HG03520 (cell line): ENCODE results near the gene HDAC4.

Source experiments
- ATAC-seq: cut with Tn5 transposase; IDR thresholded peaks from one replicate; pipeline ENCODE4 v1.9.1; 2021; ENCODE audit warnings: mild to moderate bottlenecking, moderate library complexity; ENCODE audit not compliant: unreplicated experiment

The HDAC4 gene

DNA sequence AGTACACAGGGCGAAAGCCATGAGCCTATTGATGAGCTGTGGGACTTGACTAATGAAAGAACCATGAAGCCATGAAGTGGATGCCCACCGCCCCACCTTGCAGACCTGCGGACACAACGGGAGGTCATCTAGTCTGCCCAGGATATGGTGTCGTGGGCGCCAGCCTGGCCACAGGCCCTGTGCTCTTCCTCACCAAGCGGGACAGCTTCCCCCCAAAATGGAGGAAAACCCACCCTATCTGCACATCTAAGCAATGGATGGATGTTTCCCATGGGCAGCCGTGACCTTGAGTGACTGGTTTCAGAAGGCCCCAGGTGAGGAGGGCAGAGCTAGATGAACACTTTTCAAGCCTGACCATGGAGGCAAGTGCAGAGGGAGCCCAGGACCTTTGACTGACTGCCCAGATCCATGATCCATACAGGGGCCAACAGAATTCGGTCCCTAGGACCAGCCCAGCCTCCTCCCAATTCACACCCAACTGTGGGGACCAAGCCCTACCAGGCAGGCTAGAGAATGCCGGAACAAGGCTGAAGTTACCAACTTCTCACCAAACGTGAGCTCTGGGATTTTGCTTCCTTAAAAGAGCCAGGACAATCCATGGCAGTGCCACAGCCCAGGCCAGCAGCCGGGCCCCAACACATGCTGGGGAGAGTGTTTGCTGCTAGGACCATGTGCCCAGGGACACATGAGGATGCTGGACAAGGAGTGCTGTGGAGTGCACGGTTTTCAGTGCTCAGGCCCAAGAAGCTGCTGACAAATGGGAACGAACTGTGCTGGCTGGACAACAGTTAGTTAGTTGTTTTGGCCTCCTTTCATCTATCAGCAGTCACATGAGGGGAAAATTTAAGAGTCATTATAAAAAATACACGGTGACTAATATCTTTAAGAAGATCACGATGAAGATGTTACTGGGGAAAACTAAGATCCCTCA lies 249.4 kb downstream of the HDAC4 start:
- no peak for ATAC-seq

DNA sequence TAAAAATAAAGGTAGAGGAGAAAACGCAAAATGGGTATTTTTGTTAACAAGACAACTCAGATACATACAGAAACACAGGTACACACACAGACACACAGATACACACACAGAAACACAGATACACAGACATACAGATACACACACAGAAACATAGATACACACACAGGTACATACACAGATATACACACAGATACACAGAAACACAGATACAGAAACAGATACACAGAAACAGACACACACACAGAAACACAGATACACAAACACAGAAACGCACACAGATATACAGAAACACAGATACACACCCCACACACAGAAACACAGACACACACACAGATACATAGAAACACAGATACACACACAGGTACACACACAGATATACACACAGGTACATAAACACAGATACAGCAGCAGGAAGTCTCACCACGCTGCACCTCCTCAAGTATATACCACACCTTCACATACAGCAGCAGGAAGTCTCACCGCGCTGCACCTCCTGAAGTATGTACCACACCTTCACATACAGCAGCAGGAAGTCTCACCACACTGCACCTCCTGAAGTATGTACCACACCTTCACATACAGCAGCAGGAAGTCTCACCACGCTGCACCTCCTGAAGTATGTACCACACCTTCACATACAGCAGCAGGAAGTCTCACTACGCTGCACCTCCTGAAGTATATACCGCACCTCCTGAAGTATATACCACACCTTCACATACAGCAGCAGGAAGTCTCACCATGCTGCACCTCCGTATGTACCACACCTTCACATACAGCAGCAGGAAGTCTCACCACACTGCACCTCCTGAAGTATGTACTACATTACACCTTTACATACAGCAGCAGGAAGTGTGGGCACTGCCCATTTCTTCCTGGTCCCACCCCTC lies 250.5 kb downstream of the HDAC4 start:
- no peak for ATAC-seq

DNA sequence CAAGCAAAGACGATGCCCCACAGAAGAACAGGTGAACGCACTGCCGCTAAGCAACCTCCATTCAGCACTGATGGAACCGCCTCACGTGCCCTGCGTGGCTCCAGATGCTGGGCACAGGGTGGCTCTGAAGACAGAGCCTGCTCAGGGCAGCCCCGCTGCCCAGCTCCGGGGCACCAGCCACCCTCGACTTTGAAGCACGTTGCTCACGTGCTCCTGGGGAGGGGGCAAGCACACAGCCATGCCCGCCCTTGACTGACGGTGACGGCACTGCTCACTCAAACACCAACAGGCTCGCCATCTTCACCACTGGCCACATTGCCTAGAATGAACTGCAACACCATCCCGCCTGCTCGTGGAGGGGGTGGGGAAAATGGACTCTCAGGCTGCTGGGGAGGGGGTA lies 251.3 kb downstream of the HDAC4 start:
- no peak for ATAC-seq

DNA sequence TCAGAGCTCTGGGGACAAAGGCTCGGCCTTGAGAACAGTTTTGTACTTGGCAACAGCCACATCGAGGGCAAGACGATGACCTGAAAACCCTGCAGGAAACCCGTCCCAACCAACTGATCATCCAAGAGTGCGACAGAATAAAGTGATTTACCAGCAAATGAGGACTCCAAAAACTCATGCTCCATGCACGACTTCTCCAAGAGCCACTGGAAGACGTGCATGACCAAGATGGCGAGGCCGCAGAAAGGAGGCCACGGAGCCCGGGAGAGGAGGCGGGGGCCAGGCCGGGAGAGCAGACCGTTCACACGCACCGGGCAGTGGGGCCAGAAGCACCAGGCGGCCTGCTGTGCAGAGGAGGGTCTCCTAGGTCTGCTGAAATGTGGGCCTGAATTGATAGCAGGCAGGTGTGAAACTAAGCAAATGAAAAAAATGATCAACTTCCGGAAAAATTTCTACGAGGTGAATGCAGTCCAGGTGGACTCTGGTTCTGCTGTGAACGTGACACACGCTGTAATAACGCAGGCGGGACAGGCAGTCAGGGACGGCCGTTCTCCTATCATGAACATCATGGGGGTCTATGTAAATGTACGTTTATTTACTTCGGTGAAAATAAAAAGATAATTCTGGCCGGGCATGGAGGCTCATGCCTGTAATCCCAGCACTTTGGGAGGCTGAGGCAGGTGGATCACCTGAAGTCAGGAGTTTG lies 252.2 kb downstream of the HDAC4 start:
- ATAC-seq = no peak

DNA sequence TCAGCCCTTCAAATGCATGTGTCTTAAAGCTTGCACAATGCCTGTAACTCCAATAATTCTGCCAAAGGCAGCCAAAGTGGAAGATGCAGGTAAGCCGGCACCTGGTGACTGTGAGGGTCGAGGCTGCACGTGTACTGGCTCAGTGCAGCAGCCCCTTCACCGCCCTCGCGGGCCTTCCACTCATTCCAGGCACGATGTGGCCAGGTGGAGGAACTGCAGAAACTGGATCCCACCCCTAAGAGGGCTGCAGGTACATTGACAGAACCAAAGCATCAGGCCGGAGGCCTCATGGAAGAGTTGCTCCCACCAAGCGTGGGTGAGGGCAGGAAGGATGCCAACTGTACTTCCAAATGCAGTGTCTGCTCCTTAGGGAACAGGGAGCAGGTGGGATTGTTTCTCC lies 253.4 kb downstream of the HDAC4 start:
- no peak for ATAC-seq

DNA sequence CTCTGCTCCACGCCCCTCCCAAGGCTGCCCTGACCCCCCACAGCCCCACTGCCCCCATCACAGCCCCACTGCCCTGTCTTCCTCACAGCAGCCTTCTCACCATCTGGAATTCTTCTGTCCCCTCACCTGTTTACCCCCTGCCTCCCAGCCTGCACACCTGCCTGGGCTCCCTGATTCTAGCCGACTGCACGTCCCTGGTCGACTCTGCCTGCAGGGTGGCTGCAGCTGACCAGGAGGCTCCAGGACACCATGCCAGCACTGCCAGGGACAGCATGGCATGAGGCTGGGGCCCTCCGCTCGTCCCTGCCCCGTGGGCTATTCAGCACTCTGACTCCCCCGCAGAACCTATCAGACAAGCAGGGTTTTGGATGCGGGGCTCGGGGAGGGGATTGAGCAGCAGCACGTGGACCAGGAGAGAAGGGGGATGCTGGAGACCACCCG lies 254.1 kb downstream of the HDAC4 start:
- no peak for ATAC-seq

DNA sequence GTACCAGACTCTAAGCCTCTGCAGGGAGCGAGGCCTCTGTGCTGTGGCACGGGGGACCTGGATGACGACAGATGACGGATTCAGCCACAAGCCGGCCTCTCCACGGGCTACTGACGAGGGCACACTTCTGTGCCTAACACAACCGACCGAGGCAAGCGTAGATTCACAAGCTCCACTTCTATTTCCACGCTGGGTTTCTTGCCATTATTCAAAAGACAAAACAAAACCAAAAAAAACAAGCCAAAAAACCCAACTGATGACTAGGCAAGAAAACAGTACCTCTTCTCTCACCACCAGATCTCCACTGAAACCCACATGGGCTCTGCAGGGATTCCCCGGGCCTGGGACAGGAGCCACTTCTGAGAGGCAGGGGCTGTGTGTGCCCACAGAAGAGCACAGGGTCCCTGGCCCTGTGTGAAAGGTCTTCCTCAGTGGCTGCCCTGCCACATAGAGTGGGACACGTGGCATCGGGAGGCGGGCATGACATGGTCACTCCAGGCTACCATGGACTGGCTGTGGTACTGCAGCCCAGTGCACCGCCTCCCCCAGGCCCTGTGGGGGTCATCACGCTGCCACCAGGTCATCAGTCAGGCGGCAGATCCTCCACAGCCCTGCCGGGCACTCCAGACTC lies 254.7 kb downstream of the HDAC4 start:
- ATAC-seq = no peak

DNA sequence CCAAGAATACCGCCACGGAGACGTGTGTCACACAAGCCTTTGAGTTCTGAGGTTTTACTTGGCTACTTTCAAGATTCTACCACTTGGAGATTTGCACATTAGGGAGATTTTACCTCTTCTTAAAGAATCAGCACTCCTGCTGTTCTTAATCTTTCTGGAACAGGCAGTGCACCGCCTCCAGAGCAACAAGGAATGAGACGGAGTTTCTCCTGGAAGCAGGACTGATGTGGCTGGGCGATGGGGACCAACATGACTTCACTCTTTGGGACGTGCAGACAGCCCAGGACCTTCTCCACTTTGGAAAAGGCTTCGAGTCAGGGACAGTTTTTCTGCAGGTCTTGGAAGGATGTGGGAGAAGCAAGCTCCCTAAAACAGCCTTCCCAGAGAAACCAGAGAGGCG lies 255.2 kb downstream of the HDAC4 start:
- no peak for ATAC-seq

DNA sequence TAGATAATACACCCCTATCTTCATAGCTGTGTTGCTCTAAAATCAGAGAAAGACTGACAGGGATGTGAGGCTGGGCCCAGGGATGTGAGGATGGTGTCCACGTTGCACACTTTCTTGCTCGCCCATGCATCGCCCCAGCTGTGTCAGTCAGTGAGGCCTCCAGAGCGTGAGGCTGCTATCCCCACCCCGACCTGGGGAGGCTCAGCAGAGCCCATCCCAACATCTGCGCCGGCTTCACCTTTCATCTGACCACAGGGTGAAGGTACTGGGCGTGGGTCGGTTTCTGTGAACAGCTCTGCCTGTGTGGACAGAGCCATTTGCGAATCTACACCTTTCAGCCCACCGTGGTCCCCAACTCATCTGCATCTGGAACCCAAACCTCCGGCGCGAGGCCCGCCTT lies 255.7 kb downstream of the HDAC4 start:
- ATAC-seq = no peak

DNA sequence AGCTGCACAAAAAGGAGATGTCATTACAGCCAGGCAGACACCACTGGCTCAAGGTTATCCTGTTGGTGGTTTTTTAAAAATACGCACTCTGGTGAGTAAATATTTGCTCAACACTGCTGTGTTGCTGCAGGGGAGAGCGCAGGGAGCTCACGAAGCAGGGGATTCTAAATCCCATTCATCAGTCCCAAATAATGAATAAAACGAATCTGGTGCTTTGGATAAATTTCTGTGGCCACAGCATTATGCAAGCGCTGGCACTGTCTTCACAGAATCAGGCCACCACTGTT lies 256.2 kb downstream of the HDAC4 start:
- no peak for ATAC-seq

DNA sequence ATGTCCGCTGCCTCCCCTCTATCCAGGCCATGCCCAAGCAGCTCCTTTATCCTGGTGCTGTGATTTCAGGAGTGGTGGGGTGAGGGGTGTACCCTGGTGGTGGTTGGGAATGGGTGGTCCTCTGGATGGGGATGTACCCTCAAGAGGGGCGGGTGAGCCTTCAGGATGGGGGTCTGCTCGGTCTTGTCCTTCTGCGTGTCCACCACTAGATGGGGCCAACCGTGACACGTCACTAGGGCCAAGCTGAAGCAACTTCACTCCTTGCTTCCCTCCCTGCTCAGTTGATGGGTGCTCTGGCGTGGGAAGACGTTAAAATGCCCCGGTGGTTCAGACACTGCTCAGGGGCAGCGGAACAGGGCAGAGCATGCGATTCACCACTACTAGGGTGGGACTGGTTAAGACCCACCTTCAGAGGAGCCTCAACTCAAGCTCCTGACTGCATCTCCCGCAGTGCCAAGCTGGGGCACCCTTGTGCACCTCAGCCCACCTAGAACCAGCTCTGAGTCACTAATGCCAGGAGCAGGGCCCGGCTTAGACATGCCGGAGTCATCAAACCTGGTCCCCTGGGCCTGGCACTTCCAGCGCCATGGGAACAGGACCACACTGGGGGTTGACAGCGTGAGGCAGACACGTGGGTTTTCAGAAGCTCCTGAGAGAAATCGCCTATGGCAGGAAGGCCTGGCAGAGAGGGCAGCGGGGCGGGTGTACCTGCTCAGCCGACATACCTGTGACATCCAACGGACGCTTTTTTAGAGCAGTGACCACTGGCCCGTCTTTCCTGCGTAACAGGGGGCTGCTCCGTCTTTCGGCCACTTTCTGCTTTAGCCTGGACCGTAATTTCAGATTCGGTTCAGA lies 256.7 kb downstream of the HDAC4 start:
- no peak for ATAC-seq

DNA sequence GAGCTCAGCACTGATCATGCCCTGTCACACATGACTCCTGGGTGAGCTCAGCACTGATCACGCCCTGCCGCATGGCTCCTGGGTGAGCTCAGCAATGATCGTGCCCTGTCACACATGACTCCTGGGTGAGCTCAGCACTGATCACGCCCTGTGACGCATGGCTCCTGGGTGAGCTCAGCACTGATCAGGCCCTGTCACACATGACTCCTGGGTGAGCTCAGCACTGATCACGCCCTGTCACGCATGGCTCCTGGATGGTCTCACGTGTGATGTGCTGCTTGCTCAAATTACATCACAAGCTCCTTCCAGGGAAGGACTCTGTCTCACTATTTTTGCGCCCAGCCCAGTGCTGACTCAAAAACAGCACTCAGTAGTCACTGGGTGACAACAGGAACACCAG lies 258.0 kb downstream of the HDAC4 start:
- no peak for ATAC-seq

DNA sequence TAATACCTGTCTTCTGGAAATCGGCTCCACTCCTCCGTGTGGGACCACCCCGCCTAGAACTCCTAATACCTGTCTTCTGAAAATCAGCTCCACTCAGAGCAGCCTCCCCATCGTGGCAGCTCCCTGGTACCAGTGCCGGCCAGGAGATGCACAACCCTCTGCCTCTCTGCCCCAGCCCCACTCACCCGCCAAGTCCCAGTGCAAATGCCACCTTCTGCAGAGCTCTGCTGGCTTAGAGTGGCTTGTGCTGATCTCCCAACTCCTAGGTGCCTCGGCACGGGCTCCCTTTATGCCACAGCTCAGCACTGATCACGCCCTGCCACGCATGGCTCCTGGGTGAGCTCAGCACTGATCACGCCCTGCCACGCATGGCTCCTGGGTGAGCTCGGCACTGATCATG lies 258.5 kb downstream of the HDAC4 start:
- ATAC-seq = no peak

DNA sequence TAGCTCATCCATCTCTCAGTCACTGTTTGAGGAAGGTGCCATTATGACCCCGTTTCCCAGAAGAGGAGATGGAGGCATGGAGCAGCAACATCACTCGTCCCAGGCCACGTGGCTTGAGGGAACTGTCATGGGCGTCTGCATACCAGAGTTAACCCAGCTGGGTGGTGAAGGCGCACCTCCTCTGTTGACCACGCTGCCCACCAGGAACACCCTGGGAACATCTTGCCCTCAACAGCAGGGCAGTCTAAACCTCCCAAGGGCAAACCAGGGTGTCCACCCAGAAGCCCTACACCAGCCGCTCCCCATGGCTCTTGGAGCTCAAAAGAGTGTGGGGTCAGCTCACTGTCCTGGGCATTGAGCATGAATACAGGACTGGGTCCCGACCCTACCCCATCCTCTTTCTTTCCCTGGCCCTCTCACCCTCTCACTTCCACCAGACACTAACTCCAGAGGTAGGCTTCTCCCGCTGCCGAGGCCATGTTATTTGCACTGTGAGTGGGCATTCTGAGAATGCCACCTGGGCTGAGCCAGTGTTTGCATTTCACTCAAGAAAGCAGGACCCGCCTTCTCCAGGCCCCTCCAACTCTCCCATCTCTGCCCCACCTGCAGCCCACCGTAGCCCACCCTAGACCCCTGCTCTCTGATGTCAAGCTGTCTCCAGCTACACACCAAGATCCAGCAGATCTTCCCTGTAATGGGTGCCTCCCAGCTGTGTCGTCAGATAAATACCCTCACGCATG lies 259.6 kb downstream of the HDAC4 start:
- ATAC-seq = no peak

DNA sequence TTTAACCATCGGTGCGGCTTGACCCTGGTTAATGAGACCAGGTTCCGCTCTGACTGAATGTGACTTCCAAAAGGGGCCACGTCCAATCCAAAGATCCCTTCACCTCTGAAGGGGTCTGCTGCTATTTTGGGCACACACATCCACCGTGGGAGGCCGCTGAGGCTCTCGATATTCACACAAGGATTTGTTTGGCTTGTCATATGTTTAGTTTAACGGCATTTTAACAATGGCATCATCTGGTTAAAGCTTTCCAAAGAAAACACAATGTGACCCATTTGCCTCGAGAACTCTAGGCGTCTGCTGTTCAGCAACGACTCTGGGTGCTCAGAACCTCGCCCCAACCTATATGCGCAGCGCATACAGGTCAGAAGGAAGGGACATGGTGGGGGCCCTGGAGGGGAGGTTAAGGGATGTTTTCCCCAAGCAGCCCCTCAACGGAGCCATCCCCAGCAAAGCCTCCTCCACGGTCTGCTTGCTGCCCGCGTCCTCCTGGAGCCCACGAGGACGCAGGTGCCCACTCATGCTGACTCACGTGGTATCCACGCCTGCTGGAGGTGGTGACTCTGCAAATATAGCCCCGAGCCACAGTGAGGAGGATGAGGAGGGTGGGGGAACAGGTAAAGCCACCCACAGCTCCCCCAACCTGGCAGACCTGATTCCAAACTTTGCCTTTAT lies 260.3 kb downstream of the HDAC4 start:
- no peak for ATAC-seq

DNA sequence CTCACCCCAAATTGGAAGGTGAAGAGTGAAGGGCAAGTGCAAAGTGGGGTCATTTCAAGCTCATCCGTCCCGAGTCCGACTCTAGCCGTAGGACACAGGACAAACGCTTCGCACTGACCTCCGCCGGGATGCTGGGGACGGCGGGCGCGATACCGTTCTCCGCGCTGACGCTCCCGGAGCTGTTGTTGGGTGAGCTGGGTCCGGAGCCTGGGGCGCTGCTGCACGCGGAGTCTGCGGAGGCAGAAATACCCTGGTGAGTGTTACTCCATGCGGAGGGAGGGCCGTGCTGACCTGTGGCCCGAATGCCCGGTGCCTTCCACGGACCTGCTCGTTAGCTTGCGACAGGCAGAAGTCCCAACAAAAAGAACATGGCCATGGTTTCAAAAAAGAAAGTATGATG lies 261.3 kb downstream of the HDAC4 start:
- no peak for ATAC-seq

DNA sequence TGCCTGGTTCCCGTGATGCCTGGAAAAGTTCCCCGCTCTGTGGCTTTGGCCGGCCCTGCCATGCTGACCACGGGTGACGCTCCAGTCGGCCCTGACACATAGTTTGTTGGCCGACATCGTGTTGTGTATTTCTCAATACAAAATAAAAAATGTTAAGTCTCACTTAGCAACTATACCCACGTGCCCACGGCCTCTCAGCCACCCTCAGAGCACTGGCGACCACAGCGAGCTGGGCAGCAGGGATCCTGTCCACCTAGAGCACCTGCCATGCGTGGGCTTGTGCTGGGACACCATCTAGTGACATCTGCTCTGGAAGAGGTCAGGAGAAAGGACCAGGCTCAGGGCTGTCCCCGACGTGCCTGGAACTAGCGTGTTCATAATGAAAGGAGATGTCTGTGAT lies 261.7 kb downstream of the HDAC4 start:
- ATAC-seq = no peak

DNA sequence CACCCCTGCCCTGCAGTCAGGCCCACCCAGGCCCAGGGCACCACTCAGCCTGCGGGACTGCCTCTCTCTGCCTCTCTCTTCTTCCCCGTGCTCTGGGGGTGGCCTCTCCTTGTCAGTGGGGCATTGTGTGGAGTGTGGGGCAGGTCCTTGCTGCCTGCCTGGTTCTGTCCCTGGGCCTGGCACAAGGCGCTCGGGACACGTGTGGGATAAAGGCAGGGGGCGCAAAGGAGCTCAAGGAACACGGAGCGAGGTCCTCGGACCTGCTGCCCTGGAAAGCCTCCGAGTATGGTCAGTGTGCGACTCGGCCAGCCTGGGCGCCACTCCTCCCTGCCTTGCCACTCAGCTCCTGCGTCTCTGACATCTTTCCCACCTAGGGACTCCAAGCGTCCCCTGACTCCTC lies 262.2 kb downstream of the HDAC4 start:
- ATAC-seq = no peak

DNA sequence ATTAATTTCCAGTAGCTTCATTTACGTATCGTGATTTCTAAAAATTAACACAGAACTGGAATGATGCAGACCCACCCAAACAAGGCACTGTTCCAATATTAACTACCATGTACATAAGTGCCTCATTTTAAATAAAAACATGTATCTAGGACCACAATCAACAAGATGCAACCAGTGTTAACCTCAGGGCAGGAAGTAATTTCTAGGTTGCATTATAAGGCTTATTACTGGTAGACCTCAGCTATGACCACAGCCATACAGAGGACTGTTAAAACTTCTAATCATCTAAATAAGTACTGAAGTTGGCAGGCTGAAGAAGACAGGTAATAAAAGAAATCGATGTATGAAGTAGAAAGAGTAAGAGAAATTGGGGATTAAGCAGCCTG lies 262.9 kb downstream of the HDAC4 start:
- no peak for ATAC-seq
